Measurements from ENCODE around the gene OGFOD1.

The OGFOD1 gene

GRCh38 chr16:56428091-56428490, 23.3 kb upstream of the OGFOD1 start:
- no peak for DNase-seq
- Histone ChIP-seq H3K36me3 (peaks cover 2 to 21% (median 12%) of the 10 kb centered on the region in 3 donors), H3K9me3 (no peaks in the 10 kb centered on the region), H3K27ac (no peak overlapping the region), H3K4me3 (no peak overlapping the region), H3K4me1 (peaks cover 0 to 12% (median 9%) of the 10 kb centered on the region in 4 donors), H3K27me3 (no peaks in the 10 kb centered on the region)
- intact Hi-C loops (cut with DNase I; ENCODE audit: low total_unique reads): no loop called here
- TF ChIP-seq CTCF (IDR thresholded peaks at IDR 0.05): no peak

- Histone ChIP-seq H3K4me3 (no peak overlapping the region), H3K27ac (no peak overlapping the region), H3K27me3 (no peaks in the 10 kb centered on the region), H3K36me3 (peaks cover 29 to 60% (median 44%) of the 10 kb centered on the region in 3 donors), H3K9me3 (no peaks in the 10 kb centered on the region), H3K4me1 (peaks cover 0 to 22% (median 3%) of the 10 kb centered on the region in 4 donors)
- DNase-seq: no peak
- intact Hi-C loops (cut with DNase I; ENCODE audit: low total_unique reads): no loop called here
- no peak for TF ChIP-seq CTCF (IDR thresholded peaks at IDR 0.05)
These were observed 15.1 kb upstream of the OGFOD1 start for GRCh38 chr16:56436258-56436657.

- intact Hi-C loops (cut with DNase I; ENCODE audit: low total_unique reads): no loop called here
- H3K27ac ChIP-seq: no peak overlapping the region
- no peaks in the 10 kb centered on the region for H3K9me3 ChIP-seq
- H3K4me1 ChIP-seq: peaks cover 0 to 22% (median 3%) of the 10 kb centered on the region in 4 donors
- peaks cover 17 to 67% (median 45%) of the 10 kb centered on the region in 3 donors for H3K36me3 ChIP-seq
- DNase-seq: no peak
- H3K4me3 ChIP-seq: no peak overlapping the region
- H3K27me3 ChIP-seq: no peaks in the 10 kb centered on the region
- no peak for TF ChIP-seq CTCF (IDR thresholded peaks at IDR 0.05)
These were observed 13.3 kb upstream of the OGFOD1 start for GRCh38 chr16:56438038-56438437.

- intact Hi-C loops (cut with DNase I; ENCODE audit: low total_unique reads): no loop called here
- DNase-seq: no peak
- peaks cover 4 to 42% (median 28%) of the 10 kb centered on the region in 3 donors for H3K36me3 ChIP-seq
These were observed 4.1 kb upstream of the OGFOD1 start for GRCh38 chr16:56447286-56447685.

GRCh38 chr16:56448005-56448404, 3.3 kb upstream of the OGFOD1 start:
- Histone ChIP-seq H3K27me3 (no peaks in the 10 kb centered on the region), H3K4me3 (no peak overlapping the region), H3K9me3 (no peaks in the 10 kb centered on the region), H3K36me3 (peaks cover 4 to 35% (median 27%) of the 10 kb centered on the region in 3 donors), H3K27ac (no peak overlapping the region), H3K4me1 (peaks cover 0 to 34% (median 23%) of the 10 kb centered on the region in 4 donors)
- no peak for TF ChIP-seq CTCF (IDR thresholded peaks at IDR 0.05)
- no peak for DNase-seq
- intact Hi-C loops (cut with DNase I; ENCODE audit: low total_unique reads): no loop called here

More at GRCh38 chr16:56447286-56447685, 4.1 kb upstream of the OGFOD1 start:
- Histone ChIP-seq H3K27me3 (no peaks in the 10 kb centered on the region), H3K27ac (no peak overlapping the region), H3K4me1 (peaks cover 0 to 27% (median 16%) of the 10 kb centered on the region in 4 donors), H3K9me3 (no peaks in the 10 kb centered on the region), H3K4me3 (no peak overlapping the region)
- TF ChIP-seq CTCF (IDR thresholded peaks at IDR 0.05): no peak

Measured in tibial artery (tissue), 4 donors.